K562 (cell line): Measurements from ENCODE around the gene AKT1. TPM values are rescaled to one million over a fixed set of nuclear protein-coding genes. Genes with fewer than 3 reads are reported as not detected.

Source experiments
- ATF6 ChIP-seq: sonication (generic); formaldehyde crosslinking; IDR thresholded peaks from 2 replicates; pipeline ENCODE4 v1.4.0; 2020; ENCODE audit warnings: mild to moderate bottlenecking, missing genetic modification reagents
- CREB1 ChIP-seq, 2 experiments: sonication (generic) in 1 of 2; formaldehyde crosslinking in 1 of 2; IDR thresholded peaks; 2 replicates each; pipeline versions ENCODE4 v1.6.1 to v1.8.0; 2012 to 2022; ENCODE audit warnings: inconsistent platforms in 1 of 2, mild to moderate bottlenecking in 1 of 2, missing genetic modification reagents in 1 of 2, moderate library complexity in 1 of 2
- CREB3L1 ChIP-seq: fragments of 450-650 bp; IDR thresholded peaks from 2 replicates; pipeline ENCODE4 v1.6.1; 2014; ENCODE audit warnings: low read depth, mild to moderate bottlenecking, moderate library complexity, borderline replicate concordance
- FOXA3 ChIP-seq, 2 experiments: fragments of 450-650 bp in 1 of 2; sonication (generic) in 1 of 2; formaldehyde crosslinking; IDR thresholded peaks in 1 of 2; conservative IDR thresholded peaks in 1 of 2; 2 replicates each; pipeline versions ENCODE4 v1.4.0 to v1.8.0; 2020 to 2022; ENCODE audit warnings: mild to moderate bottlenecking in 2 of 2, missing genetic modification reagents in 1 of 2
- MTF1 ChIP-seq: fragments of 250-450 bp; sonication (Bioruptor Pico); IDR thresholded peaks from 2 replicates; pipeline ENCODE4 v1.9.0; 2021; ENCODE audit warnings: moderate library complexity, mild to moderate bottlenecking, inconsistent platforms, borderline replicate concordance
- NFE2 ChIP-seq: IDR thresholded peaks from 2 replicates; pipeline ENCODE4 v1.6.1; 2014; ENCODE audit warnings: antibody characterized with exemption, low read depth
- NKRF ChIP-seq: fragments of 450-650 bp; IDR thresholded peaks from 2 replicates; pipeline ENCODE4 v1.6.1; 2016; ENCODE audit warnings: borderline replicate concordance
- RBM25 ChIP-seq: fragments of 200-400 bp; formaldehyde crosslinking; IDR thresholded peaks from 2 replicates; pipeline ENCODE4 v1.6.1; 2018; ENCODE audit warnings: low read length, low read depth, moderate library complexity; ENCODE audit not compliant: severe bottlenecking
- SMARCB1 ChIP-seq: IDR thresholded peaks from 2 replicates; pipeline ENCODE4 v1.6.1; 2011; ENCODE audit warnings: improper control_type of control experiment, low read depth; ENCODE audit not compliant: insufficient read length
- TAF1 ChIP-seq: IDR thresholded peaks from 2 replicates; pipeline ENCODE4 v1.6.1; 2011; ENCODE audit warnings: mild to moderate bottlenecking, low read length, moderate library complexity; ENCODE audit not compliant: insufficient read depth, control insufficient read depth, severe bottlenecking; ENCODE audit errors: extremely low read depth
- THRA ChIP-seq: fragments of 450-650 bp; IDR thresholded peaks from 2 replicates; pipeline ENCODE4 v1.6.1; 2017; ENCODE audit warnings: mild to moderate bottlenecking, moderate library complexity
- USF2 ChIP-seq: sonication (generic); formaldehyde crosslinking; IDR thresholded peaks from 2 replicates; pipeline ENCODE4 v1.5.0; 2020; ENCODE audit warnings: missing genetic modification reagents
- ZKSCAN3 ChIP-seq: fragments of 250-450 bp; sonication (Bioruptor Pico); IDR thresholded peaks from 2 replicates; pipeline ENCODE4 v1.4.0; 2020
- ZNF316 ChIP-seq: fragments of 450-650 bp; IDR thresholded peaks from 2 replicates; pipeline ENCODE4 v1.6.1; 2016
- polyA plus RNA-seq, 8 experiments: library from polyadenylated mRNA; depleted of rRNA in 4 of 8; stranded (reverse) in 5 of 8; unstranded in 3 of 8; fragments of >200 nt; fragmentation: Nextera tagmentation in 2 of 8; fragmentation: Illumina TruSeq in 1 of 8; extraction: Ambion mirVana in 2 of 8; extraction: Trizol in 1 of 8; gene quantifications; 2 replicates each; pipeline versions ENCODE4 v1.2.1 to v1.2.3, GENCODE V29; 2011 to 2014; ENCODE audit warnings: inconsistent platforms in 1 of 8, missing spikeins in 1 of 8
- total RNA-seq, 7 experiments: library from RNA; depleted of rRNA in 6 of 7; stranded (reverse); fragments of >200 nt in 6 of 7; fragmentation: Illumina TruSeq in 2 of 7; extraction: Trizol in 2 of 7; gene quantifications; 2 replicates each; pipeline versions ENCODE4 v1.2.1 to v1.2.3, GENCODE V29; 2011 to 2021; ENCODE audit warnings: low replicate concordance in 1 of 7

Gene AKT1
- total and polyA plus RNA-seq, 9 of the 15 experiments (the other 6 are each of a cell fraction or from before 2014, with no cell fraction given): 0.49 to 132 (median 75.1) TPM

GRCh38 chr14:104752735-104753527, 42.6 kb downstream of the AKT1 start, which contains the start of gene SIVA1 (continued):
- TF ChIP-seq ATF6 (CRISPR knock-in tag) (peak; percentile 62; the same call in 1 of the 2 replicates), CREB3L1 (peak; percentile 63; the same call in 1 of the 2 replicates), NFE2 (no peak), TAF1 (peak; percentile 34), THRA (no peak), USF2 (CRISPR knock-in tag) (no peak), NKRF (peak; percentile 65; the same call in 1 of the 2 replicates), RBM25 (peak; percentile 98), ZKSCAN3 (CRISPR knock-in tag) (no peak), CREB1 (IDR thresholded peaks at IDR 0.05) (peak; percentile 98), CREB1 (CRISPR knock-in tag; IDR thresholded peaks at IDR 0.05) (peak; percentile 99), MTF1 (no peak), SMARCB1 (no peak), ZNF316 (no peak), FOXA3 (CRISPR knock-in tag; conservative IDR thresholded peaks at IDR 0.05 in 1 of 2, IDR thresholded peaks at IDR 0.05 in 1 of 2) (no peak)
